Chondrocyte (in vitro differentiated cells): ENCODE data around the gene DOK1. TPM values are rescaled to one million over a fixed set of nuclear protein-coding genes. Genes with fewer than 3 reads are reported as not detected.

ENCODE experiments used
- DNase-seq: peaks from one replicate; pipeline ENCODE4 v3.0.0; 2021; ENCODE audit warnings: mixed read lengths, low spot score
- H3K27ac Mint-ChIP-seq: one replicate; pipeline ENCODE4 v1.8.0; 2021; ENCODE audit warnings: mild to moderate bottlenecking, moderate library complexity, mixed read lengths; ENCODE audit not compliant: unreplicated experiment
- H3K27me3 Mint-ChIP-seq: 2 replicates; pipeline ENCODE4 v1.8.0; 2021; ENCODE audit warnings: low read depth, mixed read lengths
- H3K36me3 Mint-ChIP-seq: 2 replicates; pipeline ENCODE4 v1.8.0; 2021; ENCODE audit warnings: low read depth, mixed read lengths
- H3K4me1 Mint-ChIP-seq: 2 replicates; pipeline ENCODE4 v1.8.0; 2021; ENCODE audit warnings: low read depth, mild to moderate bottlenecking, mixed read lengths
- H3K4me3 Mint-ChIP-seq: one replicate; pipeline ENCODE4 v1.8.0; 2021; ENCODE audit warnings: mild to moderate bottlenecking, moderate library complexity, mixed read lengths; ENCODE audit not compliant: unreplicated experiment
- H3K9me3 Mint-ChIP-seq: 2 replicates; pipeline ENCODE4 v1.8.0; 2021; ENCODE audit warnings: low read depth, mixed read lengths
- total RNA-seq: library from RNA; stranded (reverse); gene quantifications from 3 replicates; pipeline ENCODE4 v1.2.1, GENCODE V29; 2021
- TF ChIP-seq, protein P1 (sequence below): fragments of 200-600 bp; sonication (generic); IDR thresholded peaks from 2 replicates; pipeline ENCODE4 v1.5.0; 2021; ENCODE audit warnings: antibody characterized with exemption, mild to moderate bottlenecking, moderate library complexity

Gene DOK1
- total RNA-seq, 1 donor from 2014 or later, result 46.0 TPM

- peaks cover 73% of the 10 kb centered on the region for H3K4me1 Mint-ChIP-seq
Observed at GRCh38 chr2:74551942-74552913, 2.3 kb upstream of the DOK1 start.

DNA sequence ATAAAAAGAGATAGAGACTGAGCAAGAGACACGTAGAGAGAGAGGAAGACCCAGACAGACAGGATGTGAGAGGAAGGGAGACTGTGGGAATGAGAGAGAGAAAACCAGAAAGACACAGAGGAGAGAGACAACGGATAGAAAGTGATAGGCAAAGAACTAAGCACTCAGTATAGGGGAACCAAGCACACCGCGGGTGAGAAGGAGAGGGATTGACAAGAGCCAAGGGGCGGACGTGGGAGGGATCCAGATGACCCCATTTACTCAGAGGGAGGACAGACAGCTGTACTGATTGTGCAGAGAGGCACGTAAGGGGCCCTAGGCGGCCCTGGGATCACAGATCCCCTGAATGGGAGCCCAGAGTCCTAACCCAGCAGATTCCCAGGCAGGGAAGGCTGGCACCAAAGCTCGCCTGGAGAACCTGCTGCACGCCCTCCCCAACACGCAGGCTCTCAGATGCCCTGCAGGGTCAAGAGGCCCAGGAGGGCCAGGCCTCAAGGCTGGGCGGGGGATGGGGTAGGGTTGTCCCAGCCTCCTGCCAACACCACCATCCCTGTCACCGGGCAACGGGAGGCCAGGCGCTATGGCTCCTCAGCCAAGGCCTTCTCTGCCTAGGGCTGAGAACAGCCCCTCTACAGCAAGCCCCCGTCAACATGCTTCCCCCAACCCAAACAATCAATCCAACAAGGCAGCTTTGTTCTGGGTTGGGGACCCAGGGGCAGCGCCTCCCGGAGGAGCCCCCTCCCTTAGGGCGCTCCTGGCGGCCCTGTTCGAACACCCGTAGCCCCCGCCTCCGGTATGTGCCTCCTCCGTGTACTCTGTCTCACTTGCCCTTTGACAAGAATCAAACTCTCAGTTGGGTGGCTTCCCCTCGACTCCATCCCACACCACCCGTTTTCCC lies 1.4 kb upstream of the DOK1 start:
- H3K27ac Mint-ChIP-seq, result peak overlapping the region; percentile 97
- H3K4me3 Mint-ChIP-seq, result peak overlapping the region; percentile 97
- H3K36me3 Mint-ChIP-seq, result peaks cover 9% of the 10 kb centered on the region
- no peak for DNase-seq
- H3K4me1 Mint-ChIP-seq, result peaks cover 72% of the 10 kb centered on the region
- no peaks in the 10 kb centered on the region for H3K9me3 Mint-ChIP-seq
- TF ChIP-seq, protein P1, sequence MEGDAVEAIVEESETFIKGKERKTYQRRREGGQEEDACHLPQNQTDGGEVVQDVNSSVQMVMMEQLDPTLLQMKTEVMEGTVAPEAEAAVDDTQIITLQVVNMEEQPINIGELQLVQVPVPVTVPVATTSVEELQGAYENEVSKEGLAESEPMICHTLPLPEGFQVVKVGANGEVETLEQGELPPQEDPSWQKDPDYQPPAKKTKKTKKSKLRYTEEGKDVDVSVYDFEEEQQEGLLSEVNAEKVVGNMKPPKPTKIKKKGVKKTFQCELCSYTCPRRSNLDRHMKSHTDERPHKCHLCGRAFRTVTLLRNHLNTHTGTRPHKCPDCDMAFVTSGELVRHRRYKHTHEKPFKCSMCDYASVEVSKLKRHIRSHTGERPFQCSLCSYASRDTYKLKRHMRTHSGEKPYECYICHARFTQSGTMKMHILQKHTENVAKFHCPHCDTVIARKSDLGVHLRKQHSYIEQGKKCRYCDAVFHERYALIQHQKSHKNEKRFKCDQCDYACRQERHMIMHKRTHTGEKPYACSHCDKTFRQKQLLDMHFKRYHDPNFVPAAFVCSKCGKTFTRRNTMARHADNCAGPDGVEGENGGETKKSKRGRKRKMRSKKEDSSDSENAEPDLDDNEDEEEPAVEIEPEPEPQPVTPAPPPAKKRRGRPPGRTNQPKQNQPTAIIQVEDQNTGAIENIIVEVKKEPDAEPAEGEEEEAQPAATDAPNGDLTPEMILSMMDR, result no peak
- H3K27me3 Mint-ChIP-seq, result no peaks in the 10 kb centered on the region

More at GRCh38 chr2:74551942-74552913, 2.3 kb upstream of the DOK1 start:
- Mint-ChIP-seq H3K27ac (peak overlapping the region; percentile 97), H3K4me3 (peak overlapping the region; percentile 97), H3K36me3 (peaks cover 11% of the 10 kb centered on the region), H3K27me3 (no peaks in the 10 kb centered on the region), H3K9me3 (no peaks in the 10 kb centered on the region)
- TF ChIP-seq, protein P1, result no peak
- DNase-seq, result no peak

DNA sequence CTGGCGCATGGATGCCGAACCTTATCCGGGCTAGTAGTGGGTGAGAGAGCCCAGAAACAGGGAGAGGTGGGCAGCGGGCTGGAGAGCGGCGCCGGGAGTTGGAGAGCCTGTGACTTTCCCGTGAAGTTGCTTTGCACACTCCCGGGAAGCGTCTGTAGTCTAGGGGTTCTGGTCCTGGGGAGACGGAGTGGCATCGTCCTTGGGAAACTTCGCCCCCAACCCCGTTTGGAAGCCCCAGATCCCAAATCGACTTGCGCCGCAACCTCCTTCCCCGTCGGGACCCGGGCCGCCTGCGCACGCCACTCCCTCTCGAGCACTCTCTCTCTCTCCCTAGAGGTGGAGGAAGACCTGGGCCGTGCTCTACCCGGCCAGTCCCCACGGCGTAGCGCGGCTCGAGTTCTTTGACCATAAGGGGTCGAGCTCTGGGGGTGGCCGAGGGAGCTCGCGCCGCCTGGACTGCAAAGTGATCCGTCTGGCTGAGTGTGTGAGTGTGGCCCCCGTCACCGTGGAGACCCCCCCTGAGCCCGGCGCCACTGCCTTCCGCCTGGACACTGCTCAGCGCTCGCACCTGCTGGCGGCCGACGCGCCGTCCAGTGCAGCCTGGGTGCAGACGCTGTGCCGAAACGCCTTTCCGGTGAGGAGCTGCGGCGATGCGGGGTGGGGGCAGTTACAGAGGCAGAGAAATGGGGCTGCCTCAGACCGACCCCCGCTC lies 456 bp downstream of the DOK1 start:
- DNase-seq, result no peak
- peak overlapping the region; percentile 97 for H3K4me3 Mint-ChIP-seq
- TF ChIP-seq, protein P1, result peak; percentile 32
- H3K9me3 Mint-ChIP-seq, result no peaks in the 10 kb centered on the region
- peaks cover 59% of the 10 kb centered on the region for H3K4me1 Mint-ChIP-seq
- peak overlapping the region; percentile 87 for H3K27ac Mint-ChIP-seq
- H3K27me3 Mint-ChIP-seq, result no peaks in the 10 kb centered on the region
- peaks cover 9% of the 10 kb centered on the region for H3K36me3 Mint-ChIP-seq

DNA sequence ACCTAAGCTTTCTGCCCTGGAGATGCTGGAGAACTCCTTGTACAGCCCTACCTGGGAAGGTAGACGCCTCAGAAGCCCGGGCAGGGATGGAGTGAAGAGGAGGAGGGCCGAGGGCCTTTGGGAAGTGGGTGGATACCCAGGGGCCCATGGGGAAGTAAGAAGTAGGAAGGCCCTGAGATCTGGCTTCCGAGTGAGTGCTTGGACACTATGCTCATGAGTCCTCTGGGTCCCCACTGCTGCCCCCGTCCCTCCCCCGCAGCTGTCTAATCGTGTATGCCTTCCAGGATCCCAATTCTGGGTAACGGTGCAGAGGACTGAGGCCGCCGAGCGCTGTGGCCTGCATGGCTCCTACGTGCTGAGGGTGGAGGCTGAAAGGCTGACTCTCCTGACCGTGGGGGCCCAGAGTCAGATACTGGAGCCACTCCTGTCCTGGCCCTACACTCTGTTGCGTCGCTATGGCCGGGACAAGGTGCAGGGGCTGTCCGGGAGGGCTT lies 1.1 kb downstream of the DOK1 start:
- H3K4me1 Mint-ChIP-seq, result peaks cover 59% of the 10 kb centered on the region
- H3K27ac Mint-ChIP-seq, result peak overlapping the region; percentile 87

More for the DNA sequence above, 1.1 kb downstream of the DOK1 start:
- TF ChIP-seq, protein P1, result no peak
- no peak for DNase-seq
- peaks cover 7% of the 10 kb centered on the region for H3K36me3 Mint-ChIP-seq
- no peaks in the 10 kb centered on the region for H3K27me3 Mint-ChIP-seq
- peak overlapping the region; percentile 97 for H3K4me3 Mint-ChIP-seq
- no peaks in the 10 kb centered on the region for H3K9me3 Mint-ChIP-seq
